Thoracic aorta (tissue), 2 donors: ENCODE measurements around the gene SLC25A52. TPM values are rescaled to one million over a fixed set of nuclear protein-coding genes. Genes with fewer than 3 reads are reported as not detected.

Experiments
- ATAC-seq: fragments of 150-250 bp; one replicate; pipeline ENCODE4 v1.8.0; 2017; ENCODE audit warnings: low read depth; ENCODE audit not compliant: insufficient number of reproducible peaks, low FRiP score
- DNase-seq: peaks from one replicate; pipeline ENCODE4 v3.0.0-alpha.2; 2020; ENCODE audit warnings: low spot score
- H3K27ac ChIP-seq, 2 donors: fragments of 200-600 bp; sonication (generic); 1 replicate in 1 of 2; 2 replicates in 1 of 2; pipeline ENCODE4 v1.5.1; 2016; ENCODE audit warnings: mild to moderate bottlenecking in 2 of 2, moderate library complexity in 2 of 2
- H3K27me3 ChIP-seq: fragments of 200-600 bp; sonication (generic); replicated peaks from 2 replicates; pipeline ENCODE4 v1.6.0; 2016; ENCODE audit warnings: mild to moderate bottlenecking; ENCODE audit not compliant: insufficient read depth
- H3K36me3 ChIP-seq: fragments of 200-600 bp; sonication (generic); one replicate; pipeline ENCODE4 v1.5.1; 2016
- H3K4me1 ChIP-seq, 2 donors: fragments of 200-600 bp; sonication (generic); 1 replicate in 1 of 2; 2 replicates in 1 of 2; pipeline versions ENCODE4 v1.5.1 to v1.6.0; 2016; ENCODE audit warnings: low read depth in 2 of 2, mild to moderate bottlenecking in 1 of 2; ENCODE audit not compliant: control insufficient read depth in 1 of 2
- H3K4me3 ChIP-seq: fragments of 200-600 bp; sonication (generic); 2 replicates; pipeline ENCODE4 v1.5.1; 2016; ENCODE audit warnings: mild to moderate bottlenecking
- H3K9me3 ChIP-seq: fragments of 200-600 bp; sonication (generic); 2 replicates; pipeline ENCODE4 v1.5.1; 2016
- CTCF ChIP-seq: fragments of 200-600 bp; sonication (generic); IDR thresholded peaks from one replicate; pipeline ENCODE4 v1.5.1; 2019; ENCODE audit warnings: antibody characterized with exemption
- total RNA-seq, 2 donors: library from RNA; depleted of rRNA; stranded (reverse); fragments of >200 nt; gene quantifications; one replicate each; pipeline versions ENCODE4 v1.1.0 to v1.2.3, GENCODE V29; 2016

The SLC25A52 gene
- total RNA-seq, 2 donors from 2014 or later, result not detected

- TF ChIP-seq CTCF, result peak; percentile 82
- no peak for ATAC-seq
These were observed 19.5 kb downstream of the SLC25A52 start for GRCh38 chr18:31741097-31741735.

GRCh38 chr18:31740180-31740579 is 20.5 kb downstream of the SLC25A52 start:
- Histone ChIP-seq H3K4me3 (no peak overlapping the region), H3K27me3 (no peaks in the 10 kb centered on the region), H3K4me1 (no peaks in the 10 kb centered on the region), H3K36me3 (no peaks in the 10 kb centered on the region), H3K27ac (no peak overlapping the region), H3K9me3 (no peaks in the 10 kb centered on the region)
- DNase-seq, result no peak
- TF ChIP-seq CTCF, result no peak
- ATAC-seq, result no peak

More at GRCh38 chr18:31741097-31741735, 19.5 kb downstream of the SLC25A52 start:
- no peaks in the 10 kb centered on the region for H3K27me3 ChIP-seq
- no peaks in the 10 kb centered on the region for H3K9me3 ChIP-seq
- no peaks in the 10 kb centered on the region for H3K36me3 ChIP-seq
- no peak overlapping the region for H3K4me3 ChIP-seq
- DNase-seq, result peak; percentile 17
- no peaks in the 10 kb centered on the region for H3K4me1 ChIP-seq
- no peak overlapping the region for H3K27ac ChIP-seq

GRCh38 chr18:31739651-31740050 is 21.0 kb downstream of the SLC25A52 start:
- ATAC-seq (no peak), DNase-seq (no peak)
- Histone ChIP-seq H3K4me1 (no peaks in the 10 kb centered on the region), H3K27ac (no peak overlapping the region), H3K9me3 (no peaks in the 10 kb centered on the region), H3K27me3 (no peaks in the 10 kb centered on the region), H3K4me3 (no peak overlapping the region), H3K36me3 (no peaks in the 10 kb centered on the region)
- TF ChIP-seq CTCF, result no peak

GRCh38 chr18:31738460-31739407 is 21.9 kb downstream of the SLC25A52 start:
- Histone ChIP-seq H3K36me3 (no peaks in the 10 kb centered on the region), H3K27me3 (no peaks in the 10 kb centered on the region), H3K4me1 (no peaks in the 10 kb centered on the region), H3K4me3 (no peak overlapping the region), H3K9me3 (no peaks in the 10 kb centered on the region), H3K27ac (no peak overlapping the region)
- no peak for ATAC-seq
- DNase-seq, result no peak
- TF ChIP-seq CTCF, result no peak

DNA sequence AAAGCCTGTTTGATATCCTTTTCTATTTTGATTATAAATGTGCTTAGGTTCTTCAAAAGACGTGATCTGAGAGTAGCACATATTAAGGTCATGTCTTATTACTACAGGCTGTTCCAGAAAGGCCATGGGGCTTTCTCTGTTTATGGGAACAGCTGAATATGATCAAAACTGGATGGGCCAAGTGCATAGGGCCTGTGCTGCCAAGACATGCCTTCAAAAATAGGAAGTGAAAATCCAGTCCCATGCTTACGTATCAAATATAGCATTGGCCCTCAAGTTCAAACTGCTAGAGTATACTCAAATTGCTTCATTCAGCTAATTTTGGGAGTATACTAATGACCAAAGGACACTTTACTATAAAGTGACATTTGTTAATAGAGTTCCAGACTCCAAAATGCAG is 24.1 kb downstream of the SLC25A52 start:
- no peaks in the 10 kb centered on the region for H3K9me3 ChIP-seq
- ATAC-seq, result no peak
- no peaks in the 10 kb centered on the region for H3K27me3 ChIP-seq
- no peak overlapping the region for H3K4me3 ChIP-seq
- no peaks in the 10 kb centered on the region for H3K36me3 ChIP-seq
- no peak for TF ChIP-seq CTCF
- H3K27ac ChIP-seq, result no peak overlapping the region
- H3K4me1 ChIP-seq, result no peaks in the 10 kb centered on the region
- no peak for DNase-seq
